NCI-H345 treated with DMSO at 0.1 percent for 48 hours (cell line): ENCODE measurements around the gene CLIP4.
"Not testable (repeated sequence)": the region's sequence is repeated elsewhere in the genome, so short reads cannot be mapped to it uniquely, and the experiment has no call there.

ENCODE experiments used
- DNase-seq: peaks from one replicate; lab custom pipeline; 2025; ENCODE audit not compliant: unreplicated experiment; lab: John Stamatoyannopoulos, UW

CLIP4 gene, protein sequence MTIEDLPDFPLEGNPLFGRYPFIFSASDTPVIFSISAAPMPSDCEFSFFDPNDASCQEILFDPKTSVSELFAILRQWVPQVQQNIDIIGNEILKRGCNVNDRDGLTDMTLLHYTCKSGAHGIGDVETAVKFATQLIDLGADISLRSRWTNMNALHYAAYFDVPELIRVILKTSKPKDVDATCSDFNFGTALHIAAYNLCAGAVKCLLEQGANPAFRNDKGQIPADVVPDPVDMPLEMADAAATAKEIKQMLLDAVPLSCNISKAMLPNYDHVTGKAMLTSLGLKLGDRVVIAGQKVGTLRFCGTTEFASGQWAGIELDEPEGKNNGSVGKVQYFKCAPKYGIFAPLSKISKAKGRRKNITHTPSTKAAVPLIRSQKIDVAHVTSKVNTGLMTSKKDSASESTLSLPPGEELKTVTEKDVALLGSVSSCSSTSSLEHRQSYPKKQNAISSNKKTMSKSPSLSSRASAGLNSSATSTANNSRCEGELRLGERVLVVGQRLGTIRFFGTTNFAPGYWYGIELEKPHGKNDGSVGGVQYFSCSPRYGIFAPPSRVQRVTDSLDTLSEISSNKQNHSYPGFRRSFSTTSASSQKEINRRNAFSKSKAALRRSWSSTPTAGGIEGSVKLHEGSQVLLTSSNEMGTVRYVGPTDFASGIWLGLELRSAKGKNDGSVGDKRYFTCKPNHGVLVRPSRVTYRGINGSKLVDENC

DNA sequence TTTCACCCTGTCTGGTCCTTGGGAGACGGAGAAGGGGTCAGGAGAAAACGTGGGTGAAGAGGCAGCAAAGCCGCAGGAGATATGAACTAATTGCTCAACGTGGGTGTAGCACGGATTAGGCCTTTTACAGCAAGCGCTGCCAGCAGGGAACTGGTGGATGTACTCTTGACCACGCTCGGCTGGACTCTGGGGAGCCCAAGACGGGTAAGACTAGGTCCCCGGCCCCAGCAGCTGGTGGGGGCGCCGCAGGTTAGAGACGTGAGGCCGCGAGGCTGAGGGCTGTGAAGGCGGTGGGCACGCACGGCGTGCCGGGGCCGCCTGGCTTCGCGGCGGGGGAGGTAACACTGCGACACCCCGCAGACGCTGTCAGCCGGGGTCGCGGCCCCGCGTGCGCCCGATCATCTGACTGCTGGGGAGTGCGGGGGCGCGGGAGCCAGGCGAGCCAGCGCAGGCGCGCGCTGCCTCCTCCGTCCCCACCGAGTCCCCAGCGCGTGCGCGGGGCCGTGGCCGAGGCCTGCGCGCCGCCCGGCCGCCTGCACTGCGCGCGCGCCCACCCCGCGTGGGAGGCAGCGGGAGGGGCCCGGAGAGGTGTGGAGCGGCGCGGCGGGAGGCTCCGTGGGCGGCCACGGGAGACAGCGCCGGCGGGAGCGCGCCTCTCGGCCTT, at the start of gene CLIP4:
TSS of gene CLIP4 (plus strand) at position 470 of the 664 bp plus-strand sequence. CDS start 5,974 bp downstream, outside the sequence.
- peak; percentile 35 for DNase-seq

DNA sequence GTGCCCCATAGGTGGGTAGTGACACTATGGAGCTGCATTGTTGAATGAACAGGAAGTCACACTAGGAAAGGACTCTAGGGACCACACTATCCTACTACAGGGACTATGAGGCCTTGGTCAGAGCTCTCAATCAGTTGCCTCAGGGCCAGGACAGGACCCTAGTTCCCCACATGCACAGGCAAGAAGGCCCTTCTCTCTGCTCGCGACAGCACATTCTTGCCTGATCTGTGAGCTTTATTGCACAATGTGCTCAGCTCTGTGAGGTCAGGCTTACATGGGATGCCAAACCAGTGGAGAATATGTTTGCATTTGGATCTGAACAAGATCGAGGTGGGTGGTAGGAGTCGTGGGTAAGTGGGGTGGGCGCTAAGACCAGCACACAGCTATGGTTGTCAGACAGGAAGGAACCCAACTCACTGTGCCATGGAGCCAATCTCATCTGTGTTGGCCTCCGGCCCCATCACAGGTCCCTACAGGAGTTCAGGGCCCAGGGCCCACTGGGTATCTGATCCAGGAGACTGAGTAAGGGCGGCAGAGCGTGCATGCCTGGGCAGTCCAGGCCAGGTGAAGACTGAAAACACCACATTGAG, 48.8 kb upstream of the CLIP4 start:
- no peak for DNase-seq

DNA sequence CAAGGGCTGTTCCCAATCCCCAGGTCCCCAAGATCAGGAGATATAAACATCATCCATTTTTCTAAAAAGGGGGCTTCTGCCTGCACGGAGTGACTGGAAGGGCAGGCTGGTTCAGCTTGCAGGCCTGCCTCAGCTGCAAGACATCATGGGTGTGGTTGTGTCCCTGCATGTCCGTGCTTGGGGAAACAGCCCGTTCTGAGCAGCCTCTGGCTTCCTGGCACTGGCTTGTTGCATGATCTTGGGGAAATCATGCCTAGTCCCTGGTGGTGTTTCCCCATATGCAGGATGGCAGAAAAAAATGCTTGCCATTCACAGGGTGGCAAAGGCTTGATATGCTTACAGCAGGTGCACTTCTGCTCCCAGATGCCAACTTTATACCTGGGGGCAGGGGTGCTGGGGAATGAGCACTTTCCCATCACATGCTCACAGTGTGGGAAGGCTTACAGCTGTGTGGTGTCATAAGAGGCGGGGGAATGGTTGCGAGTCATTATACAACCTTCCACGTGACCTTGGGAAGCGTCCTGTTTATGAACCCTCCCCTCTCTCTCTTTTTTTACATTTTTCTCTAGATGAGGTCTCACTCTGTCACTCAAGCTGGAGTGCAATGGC, 48.1 kb upstream of the CLIP4 start:
- DNase-seq = no peak

DNA sequence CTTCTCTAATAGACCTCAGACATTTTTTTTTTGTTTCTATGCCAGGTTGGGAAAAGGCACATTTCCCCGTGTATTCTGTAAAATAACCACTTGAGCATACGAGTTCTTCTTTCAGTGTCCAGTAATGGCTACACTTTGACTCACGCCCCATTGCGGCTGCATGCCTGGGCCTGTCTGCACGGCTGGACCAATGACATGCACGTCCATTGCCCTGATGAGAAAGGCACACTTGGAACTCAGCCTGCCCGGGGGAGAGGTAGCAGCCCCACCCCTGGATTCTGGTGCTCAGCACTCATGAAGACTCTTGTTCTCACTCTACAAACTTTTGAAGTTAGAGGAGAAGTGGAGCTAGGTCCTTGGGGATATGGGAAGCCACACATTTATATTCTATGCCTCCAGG, 46.7 kb upstream of the CLIP4 start:
- DNase-seq = no peak

DNA sequence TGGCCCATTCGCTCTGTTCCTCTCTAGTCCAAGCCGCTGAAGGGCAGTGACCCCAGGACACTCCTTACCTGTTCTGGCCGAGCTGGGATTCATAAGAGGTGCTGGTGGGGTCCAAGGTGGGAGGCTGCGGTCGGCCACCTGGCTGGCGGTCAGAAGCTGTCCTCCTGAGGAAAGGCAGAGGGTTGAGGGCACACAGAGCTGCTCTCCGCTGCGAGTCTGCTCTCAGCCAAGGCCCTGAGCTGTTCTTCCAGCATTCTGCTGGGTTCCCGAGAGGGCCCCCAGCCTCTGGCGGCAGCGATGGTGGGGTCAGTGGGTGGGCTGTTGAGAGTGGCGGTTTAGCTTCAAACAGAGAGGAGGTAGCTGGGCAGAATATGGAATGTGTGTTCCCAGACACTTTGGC, 44.7 kb upstream of the CLIP4 start:
- DNase-seq = no peak

- DNase-seq = no peak
Observed at GRCh38 chr2:29071032-29071975, 43.9 kb upstream of the CLIP4 start.

DNA sequence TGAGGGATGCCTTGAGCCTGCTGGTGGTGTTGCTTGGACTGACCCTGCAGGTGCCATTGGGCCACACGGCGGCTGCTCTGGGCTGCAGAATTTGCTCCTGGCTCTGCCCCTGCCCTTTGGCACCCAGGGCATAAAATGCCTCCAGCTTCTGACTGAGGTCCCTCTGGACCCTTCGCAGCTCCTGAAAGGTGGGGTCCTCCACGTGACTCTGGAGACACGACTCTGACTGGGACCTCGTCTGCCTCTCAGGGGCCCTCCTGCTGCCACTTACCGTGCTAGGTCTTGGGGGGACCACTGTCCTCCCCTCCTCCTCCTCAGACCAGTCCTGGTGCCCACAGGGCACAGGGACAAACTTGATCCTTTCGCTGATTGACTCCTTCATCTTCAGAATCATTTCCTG, 43.0 kb upstream of the CLIP4 start:
- no peak for DNase-seq

GRCh38 chr2:29072971-29073725, 42.1 kb upstream of the CLIP4 start:
- DNase-seq = no peak

DNA sequence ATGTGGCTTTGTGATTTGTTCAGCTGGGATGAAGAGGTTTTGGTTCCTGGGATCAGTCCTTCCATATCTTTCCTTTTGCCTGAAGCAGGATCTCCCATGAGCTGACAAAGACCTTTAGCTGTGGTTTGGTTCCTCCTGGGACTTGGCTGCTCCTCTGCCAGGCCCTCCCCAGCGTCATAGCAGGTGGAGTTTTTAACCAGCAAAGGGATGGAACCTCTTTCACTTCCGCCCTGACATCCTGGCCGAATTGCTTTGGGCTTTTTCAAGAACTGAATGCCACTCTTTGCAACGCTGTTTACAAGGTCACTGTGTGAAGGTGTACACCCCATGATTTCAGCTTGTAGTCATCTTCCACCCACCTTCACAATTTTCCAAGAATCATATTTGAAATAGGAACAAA, 41.3 kb upstream of the CLIP4 start:
- no peak for DNase-seq

DNA sequence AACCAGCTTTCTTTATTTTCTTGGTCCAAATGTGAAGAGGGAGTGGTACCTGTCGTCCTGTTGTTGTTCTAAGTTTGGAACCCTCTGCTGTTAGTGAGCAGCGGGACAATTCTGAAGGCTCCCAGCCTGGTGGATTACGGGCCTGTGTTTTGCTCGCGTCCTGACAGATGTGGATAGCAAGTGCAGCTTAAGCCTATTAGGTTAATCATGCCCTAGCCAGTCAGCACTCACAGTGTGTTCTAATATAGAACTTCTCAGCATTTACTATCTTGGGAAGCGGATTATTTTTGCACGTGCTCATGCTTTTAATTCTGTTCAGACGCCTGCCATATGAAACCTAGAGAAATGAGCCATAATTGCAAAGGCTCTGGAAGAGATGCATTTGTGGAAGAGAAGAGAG, 40.8 kb upstream of the CLIP4 start, which contains the start of gene PCARE:
TSS of gene PCARE (minus strand) at position 113 of the 400 bp plus-strand sequence. CDS start 262 bp downstream, outside the sequence.
- DNase-seq = no peak

- no peak for DNase-seq
Observed at GRCh38 chr2:29075894-29076705, 39.1 kb upstream of the CLIP4 start.

- DNase-seq = no peak
Observed at GRCh38 chr2:29079887-29080286, 35.3 kb upstream of the CLIP4 start.

GRCh38 chr2:29080886-29081743, 34.1 kb upstream of the CLIP4 start:
- no peak for DNase-seq

GRCh38 chr2:29082804-29083495, 32.3 kb upstream of the CLIP4 start:
- no peak for DNase-seq

- no peak for DNase-seq
Observed at GRCh38 chr2:29084554-29084953, 30.7 kb upstream of the CLIP4 start.

DNA sequence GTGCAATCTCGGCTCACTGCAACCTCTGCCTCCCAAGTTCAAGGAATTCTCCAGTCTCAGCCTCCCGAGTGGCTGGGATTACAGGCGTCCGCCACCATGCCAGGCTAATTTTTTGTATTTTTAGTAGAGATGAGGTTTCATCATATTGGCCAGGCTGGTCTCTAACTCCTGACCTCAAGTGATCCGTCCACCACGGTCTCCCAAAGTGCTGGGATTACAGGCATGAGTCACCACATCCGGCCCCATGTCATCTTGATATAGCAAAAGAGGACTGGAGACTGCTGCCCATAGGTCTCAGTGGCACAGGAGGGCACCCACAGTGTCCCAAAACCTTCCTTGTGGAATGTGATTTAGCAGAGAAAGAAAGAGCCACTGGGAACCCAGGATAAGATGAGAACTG, 24.9 kb upstream of the CLIP4 start:
- not testable (repeated sequence) for DNase-seq

DNA sequence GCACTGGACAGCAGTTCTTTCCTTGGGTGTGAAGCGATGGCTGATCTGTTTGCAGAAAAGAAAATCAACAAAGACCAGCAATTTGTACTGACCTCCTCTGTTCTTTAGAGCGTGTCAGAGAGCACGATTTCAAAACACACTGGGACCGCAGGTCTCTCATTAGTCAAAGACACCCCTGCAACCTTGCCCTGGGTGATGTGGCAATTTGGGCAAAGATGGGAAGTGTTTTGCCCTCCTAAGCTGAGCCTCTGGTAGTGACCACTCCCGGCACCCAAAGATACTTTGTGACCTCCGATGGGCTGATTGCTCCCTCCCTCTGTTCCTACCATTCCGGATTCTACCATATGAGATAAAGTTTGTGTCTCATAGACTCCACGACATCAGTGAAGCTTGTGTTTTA, 18.2 kb upstream of the CLIP4 start:
- no peak for DNase-seq
